ENCODE data around the gene ZGPAT. TPM values are rescaled to one million over a fixed set of nuclear protein-coding genes. Genes with fewer than 3 reads are reported as not detected.

ZGPAT gene
- total RNA-seq, 2 experiments from 2014 or later: 15.3 to 21.9 TPM

GRCh38 chr20:63785691-63786131 lies 77.9 kb downstream of the ZGPAT start:
- H3K36me3 Mint-ChIP-seq (ENCODE audit: low read depth): no peaks in the 10 kb centered on the region
- ATAC-seq (no peak), DNase-seq (no peak)
- ChIA-PET CTCF (interaction anchor here (0.8 to 4.3 kb wide), 9 partner anchors 9 to 123 kb away, joined by 3 to 15 read pairs (median 6); partner anchors contain the start of genes ARFRP1, TPD52L2 and ZGPAT), POLR2A (no interaction called here)
- H3K4me3 Mint-ChIP-seq: no peak overlapping the region
- intact Hi-C loops (cut with DNase I, micrococcal nuclease): loop anchor here (1.0 to 5.0 kb wide), 5 partner anchors 77 to 335 kb away; partner anchors contain the start of gene ABHD16B (in 1 of the 2)
- H3K27me3 Mint-ChIP-seq: no peaks in the 10 kb centered on the region
- peaks cover 18% of the 10 kb centered on the region for H3K4me1 Mint-ChIP-seq
- H3K9me3 Mint-ChIP-seq (ENCODE audit: low read depth): no peaks in the 10 kb centered on the region
- no peak overlapping the region for H3K27ac Mint-ChIP-seq

Other genes with a start within 250 kb of the ZGPAT start
- not detected for gene KCNQ2, start 235.4 kb upstream of the ZGPAT start, total RNA-seq
- under 1 TPM; 0.69 to 0.81 TPM for gene EEF1A2, start 209.0 kb upstream of the ZGPAT start, total RNA-seq
- 100 to 1,000 TPM; 119 to 133 TPM for gene PPDPF, start 187.3 kb upstream of the ZGPAT start, total RNA-seq
- gene PTK6, start 170.7 kb upstream of the ZGPAT start, total RNA-seq: under 1 TPM; 0.25 to 0.48 TPM
- gene SRMS, start 160.3 kb upstream of the ZGPAT start, total RNA-seq: not detected
- gene FNDC11, start 153.9 kb upstream of the ZGPAT start, total RNA-seq: under 1 TPM; 0.18 to 0.27 TPM
- 10 to 100 TPM; 16.1 to 18.7 TPM for gene HELZ2, start 133.8 kb upstream of the ZGPAT start, total RNA-seq
- 10 to 100 TPM; 14.0 to 14.1 TPM for gene GMEB2, start 80.9 kb upstream of the ZGPAT start, total RNA-seq
- gene STMN3, start 54.6 kb upstream of the ZGPAT start, total RNA-seq: 10 to 100 TPM; 15.4 to 17.6 TPM
- gene RTEL1, start 49.7 kb upstream of the ZGPAT start, total RNA-seq: 10 to 100 TPM; 44.5 to 44.7 TPM
- gene TNFRSF6B, start 11.4 kb upstream of the ZGPAT start, total RNA-seq: 1 to 10 TPM in 1 of 2 experiments, under 1 TPM in 1; 0.21 to 1.7 TPM
- 10 to 100 TPM; 36.4 to 52.0 TPM for gene ARFRP1, start 63 bp upstream of the ZGPAT start, total RNA-seq
- gene LIME1, start 28.6 kb downstream of the ZGPAT start, total RNA-seq: 10 to 100 TPM in 1 of 2 experiments, 1 to 10 TPM in 1; 7.3 to 10.2 TPM
- 10 to 100 TPM; 30.9 to 34.9 TPM for gene SLC2A4RG, start 31.7 kb downstream of the ZGPAT start, total RNA-seq
- gene ZBTB46, start 123.2 kb downstream of the ZGPAT start, total RNA-seq: 1 to 10 TPM in 1 of 2 experiments, under 1 TPM in 1; 0.88 to 1.3 TPM
- gene ABHD16B, start 153.5 kb downstream of the ZGPAT start, total RNA-seq: under 1 TPM; 0.11 to 0.16 TPM
- 10 to 100 TPM; 54.0 to 56.3 TPM for gene TPD52L2, start 157.2 kb downstream of the ZGPAT start, total RNA-seq
- gene DNAJC5, start 187.1 kb downstream of the ZGPAT start, total RNA-seq: 10 to 100 TPM; 30.1 to 34.3 TPM
- 10 to 100 TPM; 28.3 to 32.2 TPM for gene UCKL1, start 248.4 kb downstream of the ZGPAT start, total RNA-seq